A549 (cell line): ENCODE results near the gene PRKAR1B. TPM values are rescaled to one million over a fixed set of nuclear protein-coding genes. Genes with fewer than 3 reads are reported as not detected.

Source experiments
- ATAC-seq, 2 experiments: fragments of 200-7000 bp in 1 of 2; fragments of >200 bp in 1 of 2; cut with Nextera tagmentation in 1 of 2; cut with Tn5 transposase in 1 of 2; 3 replicates each; pipeline versions ENCODE4 v1.8.0 to v1.9.1; 2018 to 2020; ENCODE audit warnings: mild to moderate bottlenecking in 1 of 2, moderate library complexity in 1 of 2
- CTCF ChIA-PET: fragments of 300-600 bp; sonication (Branson Sonifier 250); formaldehyde crosslinking; extraction: SDS; loops from one replicate; lab custom pipeline; 2021; ENCODE audit warnings: antibody characterized with exemption, inconsistent platforms; lab: Yijun Ruan, JAX
- POLR2A ChIA-PET: fragments of 350-600 bp; formaldehyde crosslinking; extraction: SDS; loops from one replicate; lab custom pipeline; 2021; ENCODE audit warnings: antibody characterized with exemption, inconsistent platforms; lab: Yijun Ruan, JAX
- DNase-seq, 2 experiments: peaks; one replicate each; pipeline versions ENCODE4 v3.0.0 to v3.0.0-alpha.2; 2011 to 2016; ENCODE audit warnings: low read depth in 1 of 2, low spot score in 1 of 2
- FAIRE-seq: peaks from 2 replicates; lab custom pipeline; 2011; peaks lifted over from hg19 to GRCh38; lab: Jason Lieb, UNC
- H3K27ac ChIP-seq, 2 experiments: fragments of >200 bp; sonication (Bioruptor Twin); formaldehyde crosslinking; 3 replicates each; pipeline ENCODE4 v1.5.1; 2016 to 2017
- H3K4me1 ChIP-seq: fragments of >200 bp; sonication (Bioruptor Twin); formaldehyde crosslinking; 3 replicates; pipeline ENCODE4 v1.6.1; 2016
- H3K4me2 ChIP-seq: fragments of >200 bp; sonication (Bioruptor Twin); formaldehyde crosslinking; 3 replicates; pipeline ENCODE4 v1.6.1; 2016
- H3K4me3 ChIP-seq: fragments of >200 bp; sonication (Bioruptor Twin); formaldehyde crosslinking; 3 replicates; pipeline ENCODE4 v1.5.1; 2016
- H3K9me3 ChIP-seq: fragments of >200 bp; sonication (Bioruptor Twin); formaldehyde crosslinking; 3 replicates; pipeline ENCODE4 v1.6.1; 2016
- CEBPB ChIP-seq, 2 experiments: fragments of >200 bp in 1 of 2; sonication (Bioruptor Twin) in 1 of 2; formaldehyde crosslinking in 1 of 2; IDR thresholded peaks; 2 replicates each; pipeline ENCODE4 v1.6.1; 2012 to 2016
- CHD2 ChIP-seq: fragments of 150-350 bp; IDR thresholded peaks from 2 replicates; pipeline ENCODE4 v1.6.1; 2014; ENCODE audit warnings: low read length; ENCODE audit not compliant: partially characterized antibody
- EHMT2 ChIP-seq: fragments of 200-600 bp; sonication (generic); IDR thresholded peaks from 2 replicates; pipeline ENCODE4 v1.6.1; 2016; ENCODE audit warnings: antibody characterized with exemption, low read depth, mild to moderate bottlenecking, moderate library complexity
- ESRRA ChIP-seq: fragments of 150-350 bp; IDR thresholded peaks from 2 replicates; pipeline ENCODE4 v1.6.1; 2014; ENCODE audit warnings: mild to moderate bottlenecking, low read length, borderline replicate concordance
- FOXS1 ChIP-seq: fragments of 250-450 bp; sonication (Bioruptor Pico); IDR thresholded peaks from 2 replicates; pipeline ENCODE4 v1.5.0; 2020; ENCODE audit warnings: mild to moderate bottlenecking, moderate library complexity
- HEYL ChIP-seq: fragments of 250-450 bp; sonication (Bioruptor Pico); IDR thresholded peaks from 2 replicates; pipeline ENCODE4 v1.8.0; 2021; ENCODE audit warnings: mild to moderate bottlenecking, moderate library complexity
- HOXB5 ChIP-seq: fragments of 250-450 bp; sonication (Bioruptor Pico); IDR thresholded peaks from 2 replicates; pipeline ENCODE4 v1.5.0; 2020; ENCODE audit warnings: mild to moderate bottlenecking, moderate library complexity
- JUNB ChIP-seq: fragments of >200 bp; sonication (Bioruptor Twin); formaldehyde crosslinking; IDR thresholded peaks from 2 replicates; pipeline ENCODE4 v1.6.1; 2016
- MAFK ChIP-seq: fragments of 450-650 bp; IDR thresholded peaks from 2 replicates; pipeline ENCODE4 v1.6.1; 2014; ENCODE audit not compliant: partially characterized antibody
- MYC ChIP-seq: IDR thresholded peaks from 2 replicates; pipeline ENCODE4 v1.6.1; 2012; ENCODE audit warnings: mild to moderate bottlenecking, inconsistent platforms, low read length, improper control_type of control experiment, borderline replicate concordance
- NFE2L2 ChIP-seq: fragments of 150-350 bp; conservative IDR thresholded peaks from 2 replicates; pipeline ENCODE4 v1.6.1; 2014; ENCODE audit warnings: low read length
- NR3C1 ChIP-seq: fragments of >200 bp; sonication (Bioruptor Twin); formaldehyde crosslinking; IDR thresholded peaks from 3 replicates; pipeline ENCODE4 v1.6.1; 2017
- RCOR1 ChIP-seq: fragments of 150-350 bp; IDR thresholded peaks from 2 replicates; pipeline ENCODE4 v1.6.1; 2014; ENCODE audit warnings: antibody characterized with exemption, low read length, low read depth
- TFCP2L1 ChIP-seq: fragments of 250-450 bp; sonication (Bioruptor Pico); IDR thresholded peaks from 2 replicates; pipeline ENCODE4 v1.5.0; 2021; ENCODE audit warnings: mild to moderate bottlenecking
- TP53 ChIP-seq: fragments of 250-450 bp; sonication (Bioruptor Pico); IDR thresholded peaks from 2 replicates; pipeline ENCODE4 v1.5.0; 2021; ENCODE audit warnings: mild to moderate bottlenecking, moderate library complexity
- WGBS: methylation state at CpG from one replicate; pipeline ENCODE4 v1.1.6; 2017; ENCODE audit errors: missing lambda C conversion rate; 5-methylcytosine and 5-hydroxymethylcytosine counted together
- polyA plus RNA-seq, 4 experiments: library from polyadenylated mRNA; depleted of rRNA in 3 of 4; stranded (reverse); fragments of >200 nt; fragmentation: RNase III in 1 of 4; extraction: RNeasy Plus Mini Kit Qiagen cat#74134 plus additional on column Dnase treatment in 1 of 4; gene quantifications; 2 replicates in 3 of 4; 3 replicates in 1 of 4; pipeline ENCODE4 v1.2.3, GENCODE V29; 2011 to 2017
- TF ChIP-seq, protein P1 (sequence below): fragments of >200 bp; sonication (Bioruptor Twin); formaldehyde crosslinking; IDR thresholded peaks from 2 replicates; pipeline ENCODE4 v1.6.1; 2016
- TF ChIP-seq, protein P2 (sequence below): fragments of 250-450 bp; sonication (Bioruptor Pico); IDR thresholded peaks from 2 replicates; pipeline ENCODE4 v1.5.0; 2020; ENCODE audit warnings: low read depth, mild to moderate bottlenecking, moderate library complexity
- TF ChIP-seq, protein P3 (sequence below): fragments of >200 bp; sonication (Bioruptor Twin); formaldehyde crosslinking; IDR thresholded peaks from 3 replicates; pipeline ENCODE4 v1.6.1; 2016
- TF ChIP-seq, protein P4 (sequence below): IDR thresholded peaks from 2 replicates; pipeline ENCODE4 v1.6.1; 2012
- TF ChIP-seq, protein P5 (sequence below): fragments of 250-450 bp; sonication (Bioruptor Pico); IDR thresholded peaks from 2 replicates; pipeline ENCODE4 v1.5.0; 2021; ENCODE audit warnings: mild to moderate bottlenecking, moderate library complexity, borderline replicate concordance
- TF ChIP-seq, protein P6 (sequence below): fragments of 150-350 bp; IDR thresholded peaks from 2 replicates; pipeline ENCODE4 v1.6.1; 2014; ENCODE audit warnings: low read depth, mild to moderate bottlenecking, low read length

Gene PRKAR1B
- polyA plus RNA-seq, 2 of the 4 experiments (the other 2 are of a cell fraction) = 10.1 to 33.7 TPM

DNA sequence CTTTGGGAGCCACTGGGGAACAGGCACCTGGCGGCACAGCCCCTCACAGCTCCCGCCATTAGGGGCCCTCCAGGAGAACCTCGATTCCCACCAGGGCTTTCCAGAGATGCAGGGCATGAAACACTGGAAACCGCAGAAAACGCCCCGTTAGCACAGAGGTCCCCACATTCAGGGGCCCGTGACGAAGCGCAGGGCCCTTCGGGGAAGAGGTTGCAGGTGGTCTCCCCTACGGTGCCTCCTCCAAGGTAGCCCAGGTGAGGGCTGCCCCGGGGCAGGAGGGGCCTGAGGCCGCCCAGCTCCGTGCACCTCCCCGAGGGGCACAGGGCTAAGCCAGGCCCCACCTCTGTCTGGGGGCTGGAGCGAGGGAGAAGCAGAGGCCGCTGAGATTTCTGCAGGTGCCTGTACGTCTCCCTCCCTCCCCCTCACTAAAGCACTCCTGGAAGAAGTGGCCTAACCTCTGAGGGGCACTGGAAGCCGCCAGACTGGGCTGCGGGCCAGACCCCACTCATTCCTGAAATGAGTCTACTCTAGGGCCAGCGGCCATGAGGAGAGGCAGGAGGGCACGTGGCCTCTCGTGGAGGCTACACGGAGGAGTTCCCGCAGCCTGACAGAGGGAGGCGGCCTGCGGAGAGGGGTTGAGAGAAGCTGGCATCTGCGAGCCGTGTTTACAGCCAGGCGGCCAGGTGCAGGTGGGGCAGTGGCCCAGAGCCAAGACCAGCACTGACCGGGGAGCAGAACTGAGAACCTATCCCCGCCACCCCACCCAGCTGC lies 214.4 kb downstream of the PRKAR1B start:
- 92% methylated on average over 28 of the region's 32 CpGs for WGBS
- FAIRE-seq = no peak
- ATAC-seq = no peak
- Histone ChIP-seq H3K27ac (no peak overlapping the region), H3K4me1 (peaks cover 18% of the 10 kb centered on the region), H3K4me2 (no peak overlapping the region), H3K9me3 (no peaks in the 10 kb centered on the region), H3K4me3 (no peak overlapping the region)
- no peak for DNase-seq
- POLR2A ChIA-PET = no interaction called here
- CTCF ChIA-PET = interaction anchor here (1.0 to 2.0 kb wide), 4 partner anchors 25 to 180 kb away, joined by 3 to 5 read pairs (median 4); no protein-coding TSS in a partner anchor
- TF ChIP-seq, protein P1, sequence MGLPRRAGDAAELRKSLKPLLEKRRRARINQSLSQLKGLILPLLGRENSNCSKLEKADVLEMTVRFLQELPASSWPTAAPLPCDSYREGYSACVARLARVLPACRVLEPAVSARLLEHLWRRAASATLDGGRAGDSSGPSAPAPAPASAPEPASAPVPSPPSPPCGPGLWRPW = no peak
- TF ChIP-seq NFE2L2 (no peak), HOXB5 (CRISPR knock-in tag) (no peak), FOXS1 (CRISPR knock-in tag) (no peak), ESRRA (no peak), MAFK (no peak), MYC (no peak), JUNB (no peak)
- TF ChIP-seq, protein P2, sequence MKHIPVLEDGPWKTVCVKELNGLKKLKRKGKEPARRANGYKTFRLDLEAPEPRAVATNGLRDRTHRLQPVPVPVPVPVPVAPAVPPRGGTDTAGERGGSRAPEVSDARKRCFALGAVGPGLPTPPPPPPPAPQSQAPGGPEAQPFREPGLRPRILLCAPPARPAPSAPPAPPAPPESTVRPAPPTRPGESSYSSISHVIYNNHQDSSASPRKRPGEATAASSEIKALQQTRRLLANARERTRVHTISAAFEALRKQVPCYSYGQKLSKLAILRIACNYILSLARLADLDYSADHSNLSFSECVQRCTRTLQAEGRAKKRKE = no peak
- TF ChIP-seq, protein P3, sequence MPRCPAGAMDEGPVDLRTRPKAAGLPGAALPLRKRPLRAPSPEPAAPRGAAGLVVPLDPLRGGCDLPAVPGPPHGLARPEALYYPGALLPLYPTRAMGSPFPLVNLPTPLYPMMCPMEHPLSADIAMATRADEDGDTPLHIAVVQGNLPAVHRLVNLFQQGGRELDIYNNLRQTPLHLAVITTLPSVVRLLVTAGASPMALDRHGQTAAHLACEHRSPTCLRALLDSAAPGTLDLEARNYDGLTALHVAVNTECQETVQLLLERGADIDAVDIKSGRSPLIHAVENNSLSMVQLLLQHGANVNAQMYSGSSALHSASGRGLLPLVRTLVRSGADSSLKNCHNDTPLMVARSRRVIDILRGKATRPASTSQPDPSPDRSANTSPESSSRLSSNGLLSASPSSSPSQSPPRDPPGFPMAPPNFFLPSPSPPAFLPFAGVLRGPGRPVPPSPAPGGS = no peak
- TF ChIP-seq, protein P4, sequence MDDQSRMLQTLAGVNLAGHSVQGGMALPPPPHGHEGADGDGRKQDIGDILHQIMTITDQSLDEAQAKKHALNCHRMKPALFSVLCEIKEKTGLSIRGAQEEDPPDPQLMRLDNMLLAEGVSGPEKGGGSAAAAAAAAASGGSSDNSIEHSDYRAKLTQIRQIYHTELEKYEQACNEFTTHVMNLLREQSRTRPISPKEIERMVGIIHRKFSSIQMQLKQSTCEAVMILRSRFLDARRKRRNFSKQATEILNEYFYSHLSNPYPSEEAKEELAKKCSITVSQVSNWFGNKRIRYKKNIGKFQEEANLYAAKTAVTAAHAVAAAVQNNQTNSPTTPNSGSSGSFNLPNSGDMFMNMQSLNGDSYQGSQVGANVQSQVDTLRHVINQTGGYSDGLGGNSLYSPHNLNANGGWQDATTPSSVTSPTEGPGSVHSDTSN = no peak
- TF ChIP-seq, protein P5, sequence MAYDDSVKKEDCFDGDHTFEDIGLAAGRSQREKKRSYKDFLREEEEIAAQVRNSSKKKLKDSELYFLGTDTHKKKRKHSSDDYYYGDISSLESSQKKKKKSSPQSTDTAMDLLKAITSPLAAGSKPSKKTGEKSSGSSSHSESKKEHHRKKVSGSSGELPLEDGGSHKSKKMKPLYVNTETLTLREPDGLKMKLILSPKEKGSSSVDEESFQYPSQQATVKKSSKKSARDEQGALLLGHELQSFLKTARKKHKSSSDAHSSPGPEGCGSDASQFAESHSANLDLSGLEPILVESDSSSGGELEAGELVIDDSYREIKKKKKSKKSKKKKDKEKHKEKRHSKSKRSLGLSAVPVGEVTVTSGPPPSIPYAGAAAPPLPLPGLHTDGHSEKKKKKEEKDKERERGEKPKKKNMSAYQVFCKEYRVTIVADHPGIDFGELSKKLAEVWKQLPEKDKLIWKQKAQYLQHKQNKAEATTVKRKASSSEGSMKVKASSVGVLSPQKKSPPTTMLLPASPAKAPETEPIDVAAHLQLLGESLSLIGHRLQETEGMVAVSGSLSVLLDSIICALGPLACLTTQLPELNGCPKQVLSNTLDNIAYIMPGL (CRISPR knock-in tag) = no peak

DNA sequence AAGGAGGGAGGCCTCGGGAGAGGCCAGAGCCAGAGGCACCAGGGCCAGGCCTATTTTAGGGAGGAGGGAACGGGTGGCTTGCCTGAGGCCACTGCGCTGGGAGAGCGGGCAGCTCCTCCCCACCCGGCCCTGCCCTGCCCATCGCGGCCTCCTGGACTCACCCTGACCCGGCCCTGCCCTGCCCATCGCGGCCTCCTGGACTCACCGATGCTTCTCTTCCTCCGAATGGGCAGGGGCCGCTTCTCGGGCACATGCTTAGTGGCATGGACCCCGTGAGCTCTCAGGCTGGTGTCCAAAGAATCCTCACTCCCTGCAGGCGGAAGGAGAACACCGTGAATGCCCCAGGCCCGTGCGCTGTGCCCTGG lies 215.0 kb downstream of the PRKAR1B start:
- FAIRE-seq (no peak), ATAC-seq (0 out of 6 replicates have a peak, but pooled peaks of 1 of the 2 experiments have one; percentile 4), DNase-seq (no peak)
- TF ChIP-seq EHMT2 (no peak), NFE2L2 (no peak), CHD2 (no peak), TP53 (no peak), CEBPB (IDR thresholded peaks at IDR 0.05) (no peak), HOXB5 (CRISPR knock-in tag) (no peak), HEYL (CRISPR knock-in tag) (no peak), NR3C1 (no peak), RCOR1 (no peak), TFCP2L1 (CRISPR knock-in tag) (no peak)
- TF ChIP-seq, protein P4 = no peak
- TF ChIP-seq, protein P6, sequence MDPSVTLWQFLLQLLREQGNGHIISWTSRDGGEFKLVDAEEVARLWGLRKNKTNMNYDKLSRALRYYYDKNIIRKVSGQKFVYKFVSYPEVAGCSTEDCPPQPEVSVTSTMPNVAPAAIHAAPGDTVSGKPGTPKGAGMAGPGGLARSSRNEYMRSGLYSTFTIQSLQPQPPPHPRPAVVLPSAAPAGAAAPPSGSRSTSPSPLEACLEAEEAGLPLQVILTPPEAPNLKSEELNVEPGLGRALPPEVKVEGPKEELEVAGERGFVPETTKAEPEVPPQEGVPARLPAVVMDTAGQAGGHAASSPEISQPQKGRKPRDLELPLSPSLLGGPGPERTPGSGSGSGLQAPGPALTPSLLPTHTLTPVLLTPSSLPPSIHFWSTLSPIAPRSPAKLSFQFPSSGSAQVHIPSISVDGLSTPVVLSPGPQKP = no peak
- H3K4me2 ChIP-seq = no peak overlapping the region
- 92% methylated on average over 12 of the region's 19 CpGs for WGBS
- POLR2A ChIA-PET = no interaction called here
- no peaks in the 10 kb centered on the region for H3K9me3 ChIP-seq
- H3K4me3 ChIP-seq = no peak overlapping the region
- CTCF ChIA-PET = interaction anchor here (1.0 kb wide), 2 partner anchors 26 to 159 kb away, joined by 3 read pairs; no protein-coding TSS in a partner anchor
- 0 out of 6 replicates have a peak overlapping the region, but pooled peaks of 1 of the 2 experiments have one; percentile 34 for H3K27ac ChIP-seq
- H3K4me1 ChIP-seq = peaks cover 18% of the 10 kb centered on the region
